HEK293 (cell line): ENCODE results near the gene NTRK3.

Experiments
- ATF2 ChIP-seq: fragments of 450-650 bp; formaldehyde crosslinking; IDR thresholded peaks from 2 replicates; pipeline ENCODE4 v1.5.1; 2016; ENCODE audit warnings: missing biosample characterization, missing genetic modification characterization, low read depth
- CTCF ChIP-seq: fragments of 450-650 bp; formaldehyde crosslinking; IDR thresholded peaks from 2 replicates; pipeline ENCODE4 v1.5.1; 2016; ENCODE audit warnings: missing biosample characterization, missing genetic modification characterization
- MEIS1 ChIP-seq: sonication (generic); formaldehyde crosslinking; IDR thresholded peaks from 2 replicates; pipeline ENCODE4 v1.8.1; 2022; ENCODE audit warnings: missing genetic modification reagents, mild to moderate bottlenecking, borderline replicate concordance
- REST ChIP-seq: fragments of 450-650 bp; formaldehyde crosslinking; IDR thresholded peaks from 2 replicates; pipeline ENCODE4 v1.5.1; 2016; ENCODE audit warnings: missing biosample characterization, missing genetic modification characterization
- ZBTB26 ChIP-seq: fragments of 450-650 bp; formaldehyde crosslinking; optimal IDR thresholded peaks from 2 replicates; pipeline ENCODE3; 2016; ENCODE audit warnings: missing biosample characterization, mild to moderate bottlenecking, missing genetic modification characterization
- ZBTB7A ChIP-seq: fragments of 450-650 bp; formaldehyde crosslinking; IDR thresholded peaks from 2 replicates; pipeline ENCODE4 v1.5.1; 2016; ENCODE audit warnings: low read depth, missing biosample characterization, missing genetic modification characterization
- ZBTB8A ChIP-seq: fragments of 450-650 bp; formaldehyde crosslinking; IDR thresholded peaks from 2 replicates; pipeline ENCODE4 v1.5.1; 2016; ENCODE audit warnings: missing biosample characterization, missing genetic modification characterization
- ZNF121 ChIP-seq: fragments of 450-650 bp; formaldehyde crosslinking; IDR thresholded peaks from 2 replicates; pipeline ENCODE4 v1.5.1; 2016; ENCODE audit warnings: missing biosample characterization, missing genetic modification characterization
- ZNF133 ChIP-seq: fragments of 450-650 bp; formaldehyde crosslinking; IDR thresholded peaks from 2 replicates; pipeline ENCODE4 v1.5.1; 2016; ENCODE audit warnings: missing biosample characterization, missing genetic modification characterization
- ZNF48 ChIP-seq: fragments of 450-650 bp; formaldehyde crosslinking; IDR thresholded peaks from 2 replicates; pipeline ENCODE4 v1.5.1; 2016; ENCODE audit warnings: missing biosample characterization, missing genetic modification characterization
- ZNF530 ChIP-seq: fragments of 450-650 bp; formaldehyde crosslinking; IDR thresholded peaks from 2 replicates; pipeline ENCODE4 v1.5.1; 2016; ENCODE audit warnings: low read depth, missing biosample characterization, missing genetic modification characterization
- ZNF555 ChIP-seq: fragments of 450-650 bp; formaldehyde crosslinking; conservative IDR thresholded peaks from 2 replicates; pipeline ENCODE4 v1.5.1; 2017; ENCODE audit warnings: missing biosample characterization, mild to moderate bottlenecking, missing genetic modification characterization, inconsistent platforms
- ZNF585B ChIP-seq: fragments of 450-650 bp; formaldehyde crosslinking; IDR thresholded peaks from 2 replicates; pipeline ENCODE4 v1.5.1; 2016; ENCODE audit warnings: missing biosample characterization, missing genetic modification characterization
- ZNF626 ChIP-seq: fragments of 450-650 bp; sonication (Bioruptor Pico); formaldehyde crosslinking; IDR thresholded peaks from 2 replicates; pipeline ENCODE4 v1.5.1; 2018; ENCODE audit warnings: missing biosample characterization, missing genetic modification characterization, inconsistent platforms

GRCh38 chr15:88223084-88223483 is 33.5 kb downstream of the NTRK3 start:
- TF ChIP-seq CTCF (tag by site-specific recombination) (no peak), ZNF555 (tag by site-specific recombination) (no peak), REST (tag by site-specific recombination) (no peak), ZNF530 (tag by site-specific recombination) (no peak), ZNF121 (no peak), ZBTB8A (no peak), ATF2 (tag by site-specific recombination) (no peak), ZNF133 (no peak), ZBTB7A (tag by site-specific recombination) (no peak), ZNF585B (tag by site-specific recombination) (no peak), ZNF626 (tag by site-specific recombination) (no peak), ZBTB26 (tag by site-specific recombination) (no peak), MEIS1 (CRISPR knock-in tag) (no peak), ZNF48 (tag by site-specific recombination) (no peak)
